D721Med (cell line): Measurements from ENCODE around the gene HK1.

Source experiments
- DNase-seq: peaks from one replicate; pipeline ENCODE4 v3.0.0; 2011; ENCODE audit warnings: low spot score; ENCODE audit not compliant: insufficient read length
- FAIRE-seq: peaks from 2 replicates; lab custom pipeline; 2011; peaks lifted over from hg19 to GRCh38; lab: Jason Lieb, UNC
- CTCF ChIP-seq: IDR thresholded peaks from 2 replicates; pipeline ENCODE4 v1.5.1; 2012; ENCODE audit warnings: mild to moderate bottlenecking, control low read depth; ENCODE audit not compliant: insufficient read depth; ENCODE audit errors: missing control alignments

The HK1 gene

GRCh38 chr10:69403066-69403465 lies 124.8 kb downstream of the HK1 start:
- FAIRE-seq: no peak
- TF ChIP-seq CTCF: no peak
- no peak for DNase-seq

GRCh38 chr10:69403519-69403918 lies 125.2 kb downstream of the HK1 start:
- FAIRE-seq (no peak), DNase-seq (no peak)
- no peak for TF ChIP-seq CTCF

DNA sequence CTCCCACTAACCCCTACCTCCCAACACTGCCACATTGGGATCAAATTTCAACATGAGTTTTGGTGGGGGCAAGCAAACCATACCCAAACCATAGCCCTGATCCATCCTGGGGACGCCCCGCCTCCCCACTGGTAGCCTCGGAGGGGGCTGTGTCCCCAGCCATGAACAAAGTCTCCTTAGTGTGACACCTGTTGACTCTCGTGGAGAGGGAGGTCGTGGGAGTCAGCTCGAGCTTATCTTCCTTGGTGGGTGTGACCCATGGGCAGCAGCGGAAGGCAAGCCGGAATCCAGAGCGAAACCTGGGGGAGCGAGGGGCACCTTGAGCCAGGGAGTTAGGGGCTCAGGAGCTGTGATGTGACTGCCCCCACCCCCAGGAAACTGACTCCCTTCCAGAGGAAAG lies 126.5 kb downstream of the HK1 start:
- DNase-seq (no peak), FAIRE-seq (no peak)
- no peak for TF ChIP-seq CTCF

- DNase-seq (no peak), FAIRE-seq (no peak)
- no peak for TF ChIP-seq CTCF
Measured at GRCh38 chr10:69405221-69405620, 126.9 kb downstream of the HK1 start.

- FAIRE-seq: no peak
- no peak for DNase-seq
- TF ChIP-seq CTCF: no peak
Measured at GRCh38 chr10:69406302-69406811, 128.1 kb downstream of the HK1 start.

DNA sequence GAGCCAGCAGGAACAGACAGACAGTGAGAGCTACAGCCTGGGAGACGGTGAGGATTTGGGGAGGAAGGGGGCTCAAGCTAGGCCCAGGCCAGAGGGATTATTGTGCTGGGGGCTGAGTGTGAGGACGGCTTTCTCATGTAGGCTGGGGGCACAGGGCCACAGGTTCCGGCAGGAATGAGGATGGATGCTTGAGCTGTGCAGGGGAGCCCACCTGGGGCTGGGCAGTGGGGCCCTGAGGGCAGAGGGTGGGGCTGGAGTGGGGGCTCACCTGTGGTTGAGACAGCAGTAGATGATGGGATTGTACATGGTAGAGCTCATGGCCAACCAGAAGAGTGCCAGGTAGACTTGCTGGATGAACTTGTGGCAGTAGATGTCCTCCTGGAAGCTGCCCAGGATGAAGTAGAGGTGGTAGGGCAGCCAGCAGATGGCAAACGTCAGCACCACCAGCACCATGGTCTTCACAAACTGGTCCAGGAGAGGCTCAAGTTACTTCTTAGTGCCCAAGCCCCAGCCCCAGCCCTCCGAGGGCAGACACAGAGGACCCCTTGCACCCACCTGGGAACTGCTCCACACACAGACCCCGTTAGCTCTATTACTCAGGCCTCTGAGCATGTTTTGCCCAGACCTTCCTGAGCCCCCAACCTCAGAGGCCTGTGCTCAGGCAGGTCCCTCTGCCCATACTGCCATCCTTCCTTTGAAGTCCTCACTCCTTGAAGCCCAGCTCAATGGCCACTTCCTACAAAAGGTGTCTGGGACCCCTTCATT lies 128.7 kb downstream of the HK1 start:
- FAIRE-seq: no peak
- no peak for TF ChIP-seq CTCF
- DNase-seq: no peak

DNA sequence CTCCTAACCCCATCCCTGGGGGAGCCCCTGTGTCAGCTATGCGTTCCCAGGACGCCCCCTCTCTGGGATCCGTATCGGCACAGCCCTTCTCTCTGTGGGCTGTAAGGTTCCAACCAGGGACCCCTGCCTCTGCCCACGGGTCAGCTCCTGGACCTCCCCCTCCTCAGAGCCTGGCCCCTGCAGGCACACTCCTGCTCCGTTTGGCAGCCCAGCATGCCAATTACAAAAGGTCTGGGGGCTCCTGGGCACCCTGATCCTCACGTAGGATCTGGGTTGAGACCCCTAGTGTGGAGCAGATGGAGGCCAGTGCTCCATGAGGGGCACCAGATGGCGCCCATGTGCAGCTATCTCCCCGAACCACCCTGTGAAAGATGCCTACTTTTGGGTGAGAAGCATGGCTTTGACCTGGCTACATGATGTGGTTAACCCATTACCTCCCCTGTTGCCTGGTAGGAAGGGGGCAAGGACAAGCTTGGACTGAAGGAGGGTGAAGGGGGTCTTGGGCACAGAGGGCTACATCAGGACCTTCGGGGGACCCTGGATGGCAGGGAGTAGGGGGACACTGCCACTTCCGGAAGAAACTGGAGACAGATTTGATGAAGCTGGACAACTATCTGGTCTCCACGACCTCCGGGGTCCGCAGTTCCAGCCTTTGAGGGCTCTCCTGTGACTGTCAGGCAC lies 129.5 kb downstream of the HK1 start:
- DNase-seq (no peak), FAIRE-seq (no peak)
- TF ChIP-seq CTCF: no peak
